ENCODE data around the gene ST3GAL4.
"Not testable (repeated sequence)": the region's sequence is repeated elsewhere in the genome, so short reads cannot be mapped to it uniquely, and the experiment has no call there.

ST3GAL4 gene

GRCh38 chr11:126366064-126366822 lies 10.8 kb downstream of the ST3GAL4 start:
- DNase-seq: no peak

DNA sequence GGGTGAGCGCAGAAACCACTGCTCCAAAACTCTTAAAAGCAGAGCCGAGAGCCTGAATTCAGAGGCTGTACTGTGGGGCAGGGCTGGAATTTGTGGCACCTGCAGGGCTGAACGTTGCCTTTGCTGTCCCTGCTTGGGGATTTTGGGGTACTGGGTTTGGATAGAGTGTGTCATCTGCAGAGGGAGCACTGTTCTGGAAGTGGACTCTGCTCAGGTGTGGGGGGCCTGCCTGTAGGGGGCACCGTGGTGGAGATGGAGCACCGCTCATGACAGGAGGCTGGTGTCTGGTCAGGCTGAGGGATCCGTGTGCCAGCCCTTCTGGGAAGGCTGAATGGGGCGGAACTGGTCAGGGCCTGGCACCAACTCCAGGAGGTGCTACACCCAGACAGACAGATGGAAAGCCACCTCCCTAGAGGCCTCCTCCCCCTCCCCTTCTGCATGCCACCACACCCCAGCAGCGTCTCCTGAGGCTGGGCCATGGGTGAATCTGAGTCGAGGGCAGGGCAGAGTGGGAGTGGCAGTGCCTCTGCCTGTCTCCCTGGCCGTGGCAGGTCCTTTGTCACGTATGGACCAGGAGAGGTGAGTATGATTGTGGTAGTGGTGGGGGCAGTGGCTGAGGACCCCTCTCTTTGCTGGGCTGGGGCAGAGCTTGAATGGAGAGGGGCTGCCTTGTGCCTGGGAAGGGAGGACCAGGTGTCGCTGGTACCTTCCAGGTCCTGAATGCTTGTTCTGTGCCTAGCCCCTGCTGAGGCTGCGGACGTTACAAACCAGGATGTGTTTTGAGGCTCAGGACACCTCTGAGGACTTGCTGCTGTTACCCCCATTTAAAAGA lies 11.6 kb downstream of the ST3GAL4 start:
- not testable (repeated sequence) for DNase-seq

DNA sequence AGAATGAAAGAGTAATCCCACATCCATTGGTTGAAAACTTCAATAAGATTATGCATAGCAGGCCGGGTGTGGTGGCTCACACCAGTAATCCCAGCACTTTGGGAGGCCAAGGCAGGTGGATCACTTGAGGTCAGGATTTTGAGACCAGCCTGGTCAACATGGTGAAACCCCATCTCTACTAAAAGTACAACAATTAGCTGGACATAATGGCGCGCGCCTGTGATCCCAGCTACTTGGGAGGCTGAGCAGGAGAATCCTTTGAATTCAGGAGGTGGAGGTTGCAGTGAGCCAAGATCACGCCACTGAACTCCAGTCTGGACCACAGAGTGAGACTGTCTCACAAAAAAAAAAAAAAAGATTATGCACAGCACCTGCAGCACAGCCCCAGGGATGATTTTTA lies 12.3 kb downstream of the ST3GAL4 start:
- not testable (repeated sequence) for DNase-seq

GRCh38 chr11:126368336-126369119 lies 13.0 kb downstream of the ST3GAL4 start:
- DNase-seq: not testable (repeated sequence)

DNA sequence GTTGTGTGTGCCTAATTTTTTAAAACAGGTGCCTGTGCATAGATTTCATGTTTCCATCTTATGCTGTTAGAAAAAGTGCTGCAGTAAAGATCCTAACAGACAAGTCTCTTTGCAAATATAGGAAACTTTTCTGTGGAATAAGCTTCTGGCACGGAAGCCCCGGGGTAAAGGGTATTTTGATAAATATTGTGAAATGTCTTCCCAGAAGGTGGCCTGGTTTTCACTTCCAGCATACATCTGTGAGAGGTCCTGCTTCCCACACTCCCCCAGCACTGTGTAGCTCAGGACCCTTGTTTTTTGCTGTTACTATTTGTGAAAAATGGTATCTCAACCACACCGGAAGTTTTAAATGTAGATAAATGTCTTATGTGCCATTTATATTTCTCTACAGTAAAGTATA lies 14.5 kb downstream of the ST3GAL4 start:
- no peak for DNase-seq

DNA sequence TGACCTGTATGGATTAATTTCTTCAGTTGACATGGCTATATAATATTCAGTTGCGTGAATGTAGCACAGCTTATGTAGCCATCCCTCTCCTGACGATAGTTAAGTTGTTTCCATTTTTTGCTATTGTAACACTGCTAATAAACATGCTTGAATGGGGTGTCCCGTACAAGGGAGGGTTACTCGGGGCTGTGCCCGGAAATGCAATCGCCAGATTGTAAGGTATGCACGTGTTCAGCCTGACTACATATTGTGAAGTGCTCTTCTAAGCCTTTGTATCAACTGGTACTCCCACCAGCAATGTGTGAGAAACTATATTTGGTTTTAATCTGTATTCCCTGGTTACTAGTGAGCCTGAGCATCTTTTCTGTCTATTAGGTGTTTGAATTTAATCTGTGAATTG lies 16.1 kb downstream of the ST3GAL4 start:
- no peak for DNase-seq

DNA sequence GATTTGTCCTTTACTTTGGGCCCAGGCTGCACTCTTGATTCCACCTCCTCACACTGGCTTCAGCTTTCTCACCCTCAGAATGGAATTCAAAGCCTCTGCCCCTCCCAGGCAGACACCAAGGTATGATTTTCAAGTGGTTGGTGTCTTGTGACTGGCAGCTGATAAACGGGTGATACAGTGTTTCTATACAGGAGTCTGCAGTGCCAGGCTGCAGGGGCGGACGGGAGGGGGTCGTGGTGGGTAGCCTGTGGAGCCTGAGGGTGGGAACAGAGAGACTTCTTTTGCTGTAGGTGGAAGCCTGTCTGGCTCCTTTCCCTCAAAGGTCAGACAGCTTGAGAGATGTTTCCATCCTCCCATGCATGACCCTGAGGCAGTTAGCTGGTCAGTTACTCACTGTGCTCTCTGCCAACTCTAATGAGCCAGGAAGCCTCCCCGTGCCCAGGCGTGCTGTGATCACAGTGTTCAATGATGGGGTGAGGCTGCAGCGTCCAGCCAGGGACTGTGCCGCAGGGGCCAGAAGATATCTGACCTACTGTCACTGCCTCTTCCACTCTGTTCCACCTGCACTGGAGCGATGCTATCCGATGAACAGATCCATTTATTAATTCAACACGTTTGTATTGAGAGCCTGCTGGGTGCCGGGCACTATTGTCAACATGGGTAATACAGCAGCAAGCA lies 18.0 kb downstream of the ST3GAL4 start:
- DNase-seq: not testable (repeated sequence)

DNA sequence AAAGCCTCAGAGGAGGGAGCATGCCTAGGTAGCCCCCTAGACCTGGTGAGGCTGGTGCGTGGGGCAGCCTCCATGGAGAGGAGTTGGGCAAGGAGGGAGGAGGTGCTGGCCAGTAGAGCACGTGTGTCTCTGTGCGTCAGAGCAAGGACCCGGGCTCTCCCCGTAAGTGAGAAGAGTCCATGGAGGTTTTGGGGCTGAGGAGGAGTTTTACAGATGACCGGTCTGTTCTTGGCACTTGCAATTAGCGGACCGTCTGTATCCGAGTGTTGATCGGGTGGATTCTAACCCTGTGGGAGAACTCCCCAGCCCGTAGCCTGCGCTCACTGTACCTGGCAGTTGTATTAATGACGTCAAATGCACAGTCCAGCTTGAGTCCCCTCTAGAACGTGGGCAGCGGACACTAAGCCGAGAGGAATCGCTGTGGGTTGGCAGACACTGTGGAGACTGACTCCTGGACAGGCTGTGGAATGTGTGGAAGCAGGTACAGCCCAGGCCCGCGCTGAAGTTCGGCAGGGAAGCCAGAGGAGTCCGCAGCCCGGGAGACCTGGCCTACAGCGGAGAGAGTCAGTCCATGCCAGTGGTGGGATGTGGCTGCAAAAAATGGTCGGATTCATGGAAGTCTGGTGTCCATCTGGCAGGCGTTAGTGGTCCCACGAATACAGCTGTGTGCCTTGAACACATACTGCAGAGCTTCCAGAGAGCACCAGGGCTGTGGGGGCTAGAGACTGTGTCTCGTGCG lies 19.2 kb downstream of the ST3GAL4 start:
- not testable (repeated sequence) for DNase-seq

- DNase-seq: no peak
These were observed 20.2 kb downstream of the ST3GAL4 start for GRCh38 chr11:126375726-126376125.

DNA sequence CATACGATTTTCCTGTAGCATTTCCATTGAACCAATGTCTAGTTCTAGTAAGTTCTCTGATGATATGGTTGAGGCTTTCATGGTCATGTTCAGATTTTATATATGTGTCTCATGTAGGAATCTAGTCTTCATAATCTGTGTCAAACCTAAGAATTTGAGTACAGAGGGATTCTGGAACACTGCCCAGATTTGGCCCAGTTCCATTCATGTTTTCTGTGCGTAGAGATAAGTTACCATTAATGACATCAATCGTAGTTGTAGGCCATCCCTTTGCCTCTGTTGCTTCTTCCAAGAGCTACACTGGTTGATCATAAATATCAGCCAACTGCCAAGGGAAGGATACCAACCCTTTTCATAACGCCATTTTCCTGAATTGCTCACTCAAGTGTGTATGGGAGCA lies 23.3 kb downstream of the ST3GAL4 start:
- no peak for DNase-seq

- DNase-seq: no peak
These were observed 25.4 kb downstream of the ST3GAL4 start for GRCh38 chr11:126380909-126381308.

- not testable (repeated sequence) for DNase-seq
These were observed 26.5 kb downstream of the ST3GAL4 start for GRCh38 chr11:126381960-126382359.

DNA sequence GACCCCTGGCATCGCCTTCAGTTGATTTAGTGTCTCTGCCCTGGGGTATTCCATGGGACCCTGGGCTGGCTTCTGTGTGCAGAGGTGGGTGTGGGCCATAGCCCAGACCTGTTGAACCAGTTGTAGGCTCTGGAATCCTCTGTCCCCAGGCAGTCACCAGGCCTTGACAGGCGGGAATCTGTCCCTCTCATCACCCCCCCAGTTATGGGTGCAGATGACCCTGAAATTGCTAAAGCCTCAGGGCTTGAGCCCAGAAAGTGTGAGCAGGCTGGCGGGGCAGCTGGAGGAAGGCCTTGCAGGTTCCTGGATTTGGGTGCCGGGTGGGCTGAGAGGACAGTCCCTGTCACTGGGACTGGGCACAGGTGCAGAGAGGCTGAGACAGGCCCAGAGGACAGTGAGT lies 27.2 kb downstream of the ST3GAL4 start:
- DNase-seq: not testable (repeated sequence)

DNA sequence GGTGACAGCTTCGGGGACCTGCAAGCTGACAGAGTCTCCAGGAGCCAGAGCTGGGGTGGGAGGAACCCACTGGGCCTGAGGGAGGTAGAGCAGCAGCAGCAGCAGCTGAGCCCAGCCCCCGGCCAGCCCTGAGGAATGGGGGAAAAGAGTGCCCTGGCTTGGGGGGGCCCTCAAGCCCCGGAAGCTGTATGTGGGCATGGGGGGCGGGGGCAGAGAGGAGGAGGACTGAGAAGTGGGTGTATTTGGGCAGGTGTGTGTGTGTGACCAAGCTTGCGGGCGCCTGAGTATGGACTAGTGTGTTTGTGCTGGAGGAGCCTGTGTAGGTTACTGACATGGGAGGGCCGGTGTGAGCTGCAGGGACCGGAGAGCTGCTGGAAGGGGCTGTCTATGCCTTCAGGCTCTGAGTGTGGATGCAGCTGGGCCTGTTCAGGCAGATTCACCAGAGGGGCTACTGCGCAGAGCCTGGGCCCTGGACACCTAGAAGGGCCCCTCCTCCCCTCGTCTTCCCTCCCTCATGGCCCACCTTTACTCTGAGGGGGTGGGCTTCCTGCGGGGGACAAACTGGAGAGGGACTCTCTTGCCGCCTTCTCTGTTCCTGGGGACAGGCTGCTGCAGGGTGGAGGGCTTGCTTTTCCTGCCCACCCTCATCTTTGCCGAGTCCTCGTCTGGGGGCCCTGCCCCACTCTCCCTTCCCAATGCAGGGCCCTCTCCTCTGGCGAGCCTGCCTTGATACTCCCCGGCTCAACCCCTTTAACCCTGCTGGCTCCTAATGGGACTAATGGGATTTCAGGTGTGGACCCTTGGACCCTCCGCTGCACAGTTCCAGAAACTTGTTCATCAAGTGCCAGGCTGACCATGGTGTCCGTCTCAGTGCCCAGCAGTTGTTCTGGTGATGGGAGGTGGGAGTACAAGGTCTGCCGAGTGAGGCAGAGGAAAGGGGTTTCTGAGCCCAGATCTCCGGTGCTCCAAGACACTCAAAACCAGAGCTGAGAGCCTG lies 28.2 kb downstream of the ST3GAL4 start:
- DNase-seq: no peak

DNA sequence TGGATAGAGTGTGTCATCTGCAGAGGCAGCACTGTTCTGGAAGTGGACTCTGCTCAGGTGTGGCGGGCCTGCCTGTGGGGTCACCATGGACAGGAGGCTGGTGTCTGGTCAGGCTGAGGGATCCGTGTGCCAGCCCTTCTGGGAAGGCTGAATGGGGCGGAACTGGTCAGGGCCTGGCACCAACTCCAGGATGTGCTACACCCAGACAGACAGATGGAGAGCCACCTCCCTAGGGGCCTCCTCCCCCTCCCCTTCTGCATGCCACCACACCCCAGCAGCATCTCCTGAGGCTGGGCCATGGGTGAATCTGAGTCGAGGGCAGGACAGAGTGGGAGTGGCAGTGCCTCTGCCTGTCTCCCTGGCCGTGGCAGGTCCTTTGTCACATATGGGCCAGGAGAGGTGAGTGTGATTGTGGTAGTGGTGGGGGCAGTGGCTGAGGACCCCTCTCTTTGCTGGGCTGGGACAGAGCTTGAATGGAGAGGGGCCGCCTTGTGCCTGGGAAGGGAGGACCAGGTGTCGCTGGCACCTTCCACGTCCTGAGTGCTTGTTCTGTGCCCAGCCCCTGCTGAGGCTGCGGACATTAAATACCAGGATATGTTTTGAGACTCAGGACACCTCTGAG lies 29.1 kb downstream of the ST3GAL4 start:
- no peak for DNase-seq

DNA sequence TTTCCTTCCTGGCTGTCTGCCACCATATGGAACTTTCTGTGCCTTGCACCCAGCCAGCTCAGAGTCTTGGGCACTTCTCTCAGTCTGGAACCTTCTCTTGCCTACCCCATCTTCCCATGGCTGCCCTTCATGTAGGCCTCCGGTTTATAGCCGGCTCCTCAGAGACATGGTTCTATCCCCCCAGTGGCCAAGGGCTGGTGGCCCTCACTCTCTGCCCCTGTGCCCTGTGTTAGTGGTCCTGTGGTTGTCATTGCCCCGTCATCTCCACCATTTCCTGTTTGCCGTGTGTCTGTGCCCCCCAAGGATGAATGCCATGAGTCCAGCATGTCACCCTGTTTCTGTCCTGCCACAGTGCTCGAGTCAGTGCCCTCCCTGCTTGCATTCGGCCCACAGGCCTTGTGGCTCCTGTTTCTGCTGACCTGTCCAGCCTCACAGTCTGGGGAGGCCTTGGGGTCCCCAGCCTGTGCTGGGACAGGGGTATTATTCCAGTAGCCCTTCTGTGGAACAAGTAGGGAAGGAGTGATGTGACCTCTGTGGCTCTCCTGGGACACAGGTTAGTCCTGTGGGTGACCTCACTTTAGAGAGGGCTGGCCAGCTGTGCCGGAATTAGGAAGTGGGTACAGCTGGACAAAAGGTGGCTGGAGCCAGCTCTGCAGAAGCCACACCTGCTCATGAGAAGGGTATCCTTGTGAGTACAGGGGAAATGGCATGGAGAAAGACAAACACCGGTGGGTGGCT lies 30.7 kb downstream of the ST3GAL4 start:
- DNase-seq: no peak

- DNase-seq: not testable (repeated sequence)
These were observed 31.2 kb downstream of the ST3GAL4 start for GRCh38 chr11:126386729-126387071.

DNA sequence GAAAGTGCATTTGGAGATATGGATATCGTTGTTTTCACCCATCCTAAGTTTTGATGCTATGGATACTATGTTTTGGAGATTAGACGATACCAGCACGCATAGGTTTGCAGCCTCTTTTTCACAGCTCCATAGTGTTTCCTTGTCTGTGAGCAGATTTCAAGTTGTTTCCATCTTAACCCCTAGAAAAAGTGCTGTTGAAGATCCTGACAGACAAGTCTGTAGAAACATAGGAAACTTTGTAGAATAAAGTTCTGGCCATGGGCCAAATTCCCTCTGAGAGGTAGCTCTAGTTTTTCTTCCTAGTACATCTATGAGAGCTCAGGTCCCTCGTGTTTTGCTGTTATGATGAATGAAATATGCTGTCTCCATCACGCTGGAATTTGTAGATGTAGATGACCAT lies 32.4 kb downstream of the ST3GAL4 start:
- no peak for DNase-seq

DNA sequence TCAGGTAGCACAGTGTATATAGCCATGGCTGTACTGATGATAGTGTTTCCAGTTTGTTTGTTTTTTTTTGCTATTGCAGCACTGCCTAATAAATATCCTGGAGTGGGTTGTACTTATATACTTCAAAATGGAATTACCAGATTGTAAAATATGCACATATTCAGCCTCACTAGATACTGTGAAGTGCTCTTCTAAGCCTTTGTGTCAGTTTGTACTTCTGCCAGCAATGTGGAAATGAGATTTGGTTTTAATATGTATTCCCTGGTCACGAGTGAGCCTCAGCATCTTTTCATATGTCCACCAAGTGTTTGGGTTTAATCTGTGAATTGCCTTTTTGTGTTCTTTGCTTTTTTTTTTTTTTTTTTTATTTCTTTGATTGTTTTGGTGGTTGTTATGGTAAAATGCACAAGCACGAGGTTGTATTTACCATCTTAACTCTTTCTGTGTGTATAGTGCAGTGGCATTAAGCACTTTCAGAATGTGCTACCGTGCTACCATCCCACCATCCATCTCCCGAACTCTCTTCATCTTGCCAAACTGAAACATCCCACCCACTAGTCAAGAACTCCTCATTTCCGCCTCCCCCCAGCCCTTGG lies 34.9 kb downstream of the ST3GAL4 start:
- no peak for DNase-seq
